Measurements from ENCODE around the gene COL11A2. TPM values are rescaled to one million over a fixed set of nuclear protein-coding genes. Genes with fewer than 3 reads are reported as not detected.

The COL11A2 gene
- total RNA-seq, 1 experiment from 2014 or later = 0.58 TPM

GRCh38 chr6:33143113-33143770, 49.0 kb downstream of the COL11A2 start:
- Histone ChIP-seq H3K27ac (ENCODE audit: low read length) (no peak overlapping the region), H4K20me1 (ENCODE audit: low read length) (no peaks in the 10 kb centered on the region), H3K4me1 (ENCODE audit: insufficient read depth, low read length) (no peaks in the 10 kb centered on the region), H3K36me3 (ENCODE audit: low read depth, low read length) (no peaks in the 10 kb centered on the region), H3K79me2 (ENCODE audit: low read length) (no peaks in the 10 kb centered on the region), H3K9ac (ENCODE audit: low read length) (no peak overlapping the region), H3K4me2 (ENCODE audit: low read length) (no peak overlapping the region), H3K9me3 (ENCODE audit: low read length) (no peaks in the 10 kb centered on the region), H3K4me3 (ENCODE audit: low read length) (no peak overlapping the region), H3K27me3 (ENCODE audit: low read length) (peaks cover 44% of the 10 kb centered on the region), H2AFZ (ENCODE audit: low read length) (no peak overlapping the region), H3K9me2 (replicated peaks; ENCODE audit: low read length) (no peaks in the 10 kb centered on the region), H3F3A (ENCODE audit: low read length, unreplicated experiment) (no peaks in the 10 kb centered on the region)
- ChIA-PET POLR2A (ENCODE audit: unreplicated experiment) (no interaction called here), CTCF (no interaction called here)
- TF ChIP-seq EZH2phosphoT487 (IDR thresholded peaks at IDR 0.05; ENCODE audit: borderline replicate concordance, low read length) (no peak), EZH2 (IDR thresholded peaks at IDR 0.05; ENCODE audit: low read length, unreplicated experiment) (no peak), CTCF (conservative IDR thresholded peaks at IDR 0.05; ENCODE audit: low read depth, low read length) (no peak)
- intact Hi-C loops (cut with micrococcal nuclease) = loop anchor here (10.0 kb wide), 1 partner anchor 258 kb away; no protein-coding TSS in a partner anchor
- ATAC-seq = no peak
- no peak for DNase-seq
- no TSS peak for BruUV-seq (replicated peaks)

GRCh38 chr6:33142501-33143070, 49.7 kb downstream of the COL11A2 start:
- H3K9me2 ChIP-seq (replicated peaks; ENCODE audit: low read length) = no peaks in the 10 kb centered on the region
- H3F3A ChIP-seq (ENCODE audit: low read length, unreplicated experiment) = no peaks in the 10 kb centered on the region
- H3K27me3 ChIP-seq (ENCODE audit: low read length) = peaks cover 44% of the 10 kb centered on the region
- DNase-seq (no peak), ATAC-seq (no peak)
- H4K20me1 ChIP-seq (ENCODE audit: low read length) = no peaks in the 10 kb centered on the region
- intact Hi-C loops (cut with micrococcal nuclease) = loop anchor here (10.0 kb wide), 1 partner anchor 258 kb away; no protein-coding TSS in a partner anchor
- no peaks in the 10 kb centered on the region for H3K4me1 ChIP-seq (ENCODE audit: insufficient read depth, low read length)
- H3K4me2 ChIP-seq (ENCODE audit: low read length) = no peak overlapping the region
- POLR2A ChIA-PET (ENCODE audit: unreplicated experiment) = no interaction called here
- H3K9ac ChIP-seq (ENCODE audit: low read length) = no peak overlapping the region
- no peak for TF ChIP-seq EZH2phosphoT487 (IDR thresholded peaks at IDR 0.05; ENCODE audit: borderline replicate concordance, low read length)
- H3K27ac ChIP-seq (ENCODE audit: low read length) = no peak overlapping the region
- no peak overlapping the region for H2AFZ ChIP-seq (ENCODE audit: low read length)
- no TSS peak for BruUV-seq (replicated peaks)
- CTCF ChIA-PET = no interaction called here
- no peaks in the 10 kb centered on the region for H3K36me3 ChIP-seq (ENCODE audit: low read depth, low read length)
- no peaks in the 10 kb centered on the region for H3K79me2 ChIP-seq (ENCODE audit: low read length)
- no peak overlapping the region for H3K4me3 ChIP-seq (ENCODE audit: low read length)
- H3K9me3 ChIP-seq (ENCODE audit: low read length) = no peaks in the 10 kb centered on the region

GRCh38 chr6:33140556-33140955, 51.7 kb downstream of the COL11A2 start:
- TF ChIP-seq EZH2phosphoT487 (IDR thresholded peaks at IDR 0.05; ENCODE audit: borderline replicate concordance, low read length) (no peak), EZH2 (IDR thresholded peaks at IDR 0.05; ENCODE audit: low read length, unreplicated experiment) (no peak), CTCF (conservative IDR thresholded peaks at IDR 0.05; ENCODE audit: low read depth, low read length) (no peak)
- no peaks in the 10 kb centered on the region for H3K9me3 ChIP-seq (ENCODE audit: low read length)
- H3K9ac ChIP-seq (ENCODE audit: low read length) = no peak overlapping the region
- DNase-seq (no peak), ATAC-seq (no peak)
- no peak overlapping the region for H3K27ac ChIP-seq (ENCODE audit: low read length)
- no peak overlapping the region for H3K4me3 ChIP-seq (ENCODE audit: low read length)
- ChIA-PET POLR2A (ENCODE audit: unreplicated experiment) (no interaction called here), CTCF (no interaction called here)
- no peaks in the 10 kb centered on the region for H3F3A ChIP-seq (ENCODE audit: low read length, unreplicated experiment)
- peaks cover 44% of the 10 kb centered on the region for H3K27me3 ChIP-seq (ENCODE audit: low read length)
- H3K36me3 ChIP-seq (ENCODE audit: low read depth, low read length) = no peaks in the 10 kb centered on the region
- no peaks in the 10 kb centered on the region for H3K9me2 ChIP-seq (replicated peaks; ENCODE audit: low read length)
- no peaks in the 10 kb centered on the region for H3K79me2 ChIP-seq (ENCODE audit: low read length)
- H4K20me1 ChIP-seq (ENCODE audit: low read length) = no peaks in the 10 kb centered on the region
- H3K4me1 ChIP-seq (ENCODE audit: insufficient read depth, low read length) = no peaks in the 10 kb centered on the region
- no peak overlapping the region for H2AFZ ChIP-seq (ENCODE audit: low read length)
- BruUV-seq (replicated peaks) = no TSS peak
- intact Hi-C loops (cut with micrococcal nuclease) = loop anchor here (10.0 kb wide), 1 partner anchor 256 kb away; no protein-coding TSS in a partner anchor
- H3K4me2 ChIP-seq (ENCODE audit: low read length) = no peak overlapping the region

Data from PC-3 (cell line).